Activated B cell treated with CpG ODN at 0.5 μM for 24 hours (primary cell): ENCODE results near the gene MON2. TPM values are rescaled to one million over a fixed set of nuclear protein-coding genes. Genes with fewer than 3 reads are reported as not detected.
A peak's percentile ranks its signal among the peaks of the same experiment; 100 is the strongest.
"Not testable (repeated sequence)": the region's sequence is repeated elsewhere in the genome, so short reads cannot be mapped to it uniquely, and the experiment has no call there.

Source experiments
- ATAC-seq: fragments of 200-7000 bp; cut with Tn5 transposase; one replicate; pipeline ENCODE4 v1.10.0; 2021; ENCODE audit warnings: low read depth, mild to moderate bottlenecking, moderate library complexity
- CTCF ChIA-PET: fragments of 350-600 bp; sonication (Branson Sonifier 250); formaldehyde crosslinking; loops from one replicate; lab custom pipeline; 2021; ENCODE audit warnings: antibody characterized with exemption; lab: Charles Lee
- POLR2A ChIA-PET: fragments of 350-600 bp; sonication (Branson Sonifier 250); formaldehyde crosslinking; loops from one replicate; lab custom pipeline; 2021; ENCODE audit warnings: antibody characterized with exemption; lab: Charles Lee
- DNase-seq: peaks from one replicate; pipeline ENCODE4 v3.0.0; 2022
- H3K27ac Mint-ChIP-seq: one replicate; pipeline ENCODE4 v1.8.0; 2020; ENCODE audit warnings: mixed read lengths
- H3K27me3 Mint-ChIP-seq: one replicate; pipeline ENCODE4 v1.8.0; 2021; ENCODE audit warnings: mixed read lengths
- H3K36me3 Mint-ChIP-seq: one replicate; pipeline ENCODE4 v1.8.0; 2021; ENCODE audit warnings: low read depth, mixed read lengths
- H3K4me1 Mint-ChIP-seq: one replicate; pipeline ENCODE4 v1.8.0; 2021; ENCODE audit warnings: mixed read lengths
- H3K4me3 Mint-ChIP-seq: one replicate; pipeline ENCODE4 v1.8.0; 2020; ENCODE audit warnings: mild to moderate bottlenecking, mixed read lengths
- H3K9me3 Mint-ChIP-seq: one replicate; pipeline ENCODE4 v1.8.0; 2020; ENCODE audit warnings: mixed read lengths
- CTCF ChIP-seq: fragments of 200-600 bp; IDR thresholded peaks from one replicate; pipeline ENCODE4 v1.8.0; 2022; ENCODE audit warnings: antibody characterized with exemption, mild to moderate bottlenecking
- intact Hi-C: fragments of 100-400 bp; cut with micrococcal nuclease; formaldehyde crosslinking; loops from one replicate; pipeline ENCODE4 v1.15.1; 2024
- total RNA-seq: library from RNA; stranded (reverse); gene quantifications from 2 replicates; pipeline ENCODE4 v1.2.3, GENCODE V29; 2022

MON2 gene
- total RNA-seq, 1 donor from 2014 or later = 69.9 TPM

GRCh38 chr12:62542814-62543213, 76.2 kb downstream of the MON2 start:
- intact Hi-C loops = no loop called here
- peaks cover 69% of the 10 kb centered on the region for H3K36me3 Mint-ChIP-seq
- ChIA-PET CTCF (no interaction called here), POLR2A (no interaction called here)
- no peak overlapping the region for H3K4me3 Mint-ChIP-seq
- no peak for TF ChIP-seq CTCF
- DNase-seq = no peak
- H3K4me1 Mint-ChIP-seq = no peaks in the 10 kb centered on the region
- no peaks in the 10 kb centered on the region for H3K9me3 Mint-ChIP-seq
- H3K27ac Mint-ChIP-seq = no peak overlapping the region
- no peaks in the 10 kb centered on the region for H3K27me3 Mint-ChIP-seq
- no peak for ATAC-seq

GRCh38 chr12:62543324-62543723, 76.7 kb downstream of the MON2 start:
- ATAC-seq (no peak), DNase-seq (no peak)
- TF ChIP-seq CTCF = no peak
- Mint-ChIP-seq H3K9me3 (no peaks in the 10 kb centered on the region), H3K27me3 (no peaks in the 10 kb centered on the region), H3K27ac (peak overlapping the region; percentile 24), H3K36me3 (peaks cover 71% of the 10 kb centered on the region), H3K4me1 (no peaks in the 10 kb centered on the region), H3K4me3 (no peak overlapping the region)
- ChIA-PET POLR2A (no interaction called here), CTCF (no interaction called here)
- intact Hi-C loops = no loop called here

- Mint-ChIP-seq H3K27me3 (no peaks in the 10 kb centered on the region), H3K27ac (peak overlapping the region; percentile 24), H3K4me1 (no peaks in the 10 kb centered on the region), H3K9me3 (no peaks in the 10 kb centered on the region), H3K4me3 (no peak overlapping the region), H3K36me3 (peaks cover 69% of the 10 kb centered on the region)
- ATAC-seq (no peak), DNase-seq (no peak)
- POLR2A ChIA-PET = no interaction called here
- intact Hi-C loops = no loop called here
- TF ChIP-seq CTCF = no peak
- CTCF ChIA-PET = no interaction called here
Observed at GRCh38 chr12:62543741-62544140, 77.1 kb downstream of the MON2 start.

- DNase-seq = no peak
- H3K4me1 Mint-ChIP-seq = no peaks in the 10 kb centered on the region
- ATAC-seq = no peak
- intact Hi-C loops = loop anchor here (2.0 kb wide), 1 partner anchor 26 kb away; no protein-coding TSS in a partner anchor
- POLR2A ChIA-PET = no interaction called here
- H3K9me3 Mint-ChIP-seq = no peaks in the 10 kb centered on the region
- H3K36me3 Mint-ChIP-seq = peaks cover 49% of the 10 kb centered on the region
- no peak overlapping the region for H3K27ac Mint-ChIP-seq
- CTCF ChIA-PET = no interaction called here
- TF ChIP-seq CTCF = no peak
- H3K4me3 Mint-ChIP-seq = no peak overlapping the region
- no peaks in the 10 kb centered on the region for H3K27me3 Mint-ChIP-seq
Observed at GRCh38 chr12:62552906-62553556, 86.4 kb downstream of the MON2 start.

- H3K4me1 Mint-ChIP-seq, H3K27me3 Mint-ChIP-seq, H3K4me3 Mint-ChIP-seq, DNase-seq, POLR2A ChIA-PET, H3K27ac Mint-ChIP-seq, H3K9me3 Mint-ChIP-seq, intact Hi-C loops, ATAC-seq: not testable (repeated sequence)
- CTCF ChIA-PET = interaction anchor here (1.0 kb wide), 1 partner anchor 253 kb away, joined by 3 read pairs; no protein-coding TSS in a partner anchor
- H3K36me3 Mint-ChIP-seq = peaks cover 55% of the 10 kb centered on the region
Observed at GRCh38 chr12:62559366-62559765, 92.7 kb downstream of the MON2 start.

- no peaks in the 10 kb centered on the region for H3K4me1 Mint-ChIP-seq
- no peak for ATAC-seq
- H3K36me3 Mint-ChIP-seq = peaks cover 53% of the 10 kb centered on the region
- no peak for TF ChIP-seq CTCF
- DNase-seq = no peak
- ChIA-PET POLR2A (no interaction called here), CTCF (no interaction called here)
- intact Hi-C loops = no loop called here
- H3K9me3 Mint-ChIP-seq = no peaks in the 10 kb centered on the region
- H3K4me3 Mint-ChIP-seq = no peak overlapping the region
- no peaks in the 10 kb centered on the region for H3K27me3 Mint-ChIP-seq
- H3K27ac Mint-ChIP-seq = no peak overlapping the region
Observed at GRCh38 chr12:62562846-62563245, 96.2 kb downstream of the MON2 start.
